ENCODE measurements around the gene SLC24A1. TPM values are rescaled to one million over a fixed set of nuclear protein-coding genes. Genes with fewer than 3 reads are reported as not detected.
A peak's percentile ranks its signal among the peaks of the same experiment; 100 is the strongest.

SLC24A1 gene
- total RNA-seq (1 to 10 TPM; 2.3 to 3.1 (median 2.5) TPM), polyA plus RNA-seq (2.4 TPM)
- long read RNA-seq, donor 1, partial matches to known transcripts = 1 of 1 reads
- long read RNA-seq, donor 1, other reads (novel, unspliced or antisense) = 0 of 1 reads
- long read RNA-seq, donor 2, partial matches to known transcripts = 1 of 1 reads
- long read RNA-seq, donor 2, other reads (novel, unspliced or antisense) = 0 of 1 reads
- long read RNA-seq, donor 3, partial matches to known transcripts = 0 of 3 reads
- long read RNA-seq, donor 3, other reads (novel, unspliced or antisense) = 1 of 3 reads
- long read RNA-seq, donor 4, partial matches to known transcripts = 0 of 1 reads
- long read RNA-seq, donor 4, other reads (novel, unspliced or antisense) = 1 of 1 reads

GRCh38 chr15:65621638-65622037 is at the start of gene SLC24A1:
Gene SLC24A1 (plus strand): TSS chr15:65621938. CDS start chr15:65624081, 2,143 bp downstream.
- intact Hi-C loops (cut with DNase I) = no loop called here
- Histone ChIP-seq H3K4me1 (ENCODE audit: control insufficient read depth, insufficient read depth, low read length) (no peaks in the 10 kb centered on the region), H3K27me3 (ENCODE audit: control insufficient read depth, insufficient read depth) (no peaks in the 10 kb centered on the region), H3K4me3 (ENCODE audit: low read length) (no peak within 1 kb of the TSS), H3K27ac (ENCODE audit: low read length) (no peak within 1 kb of the TSS), H3K9me3 (ENCODE audit: control insufficient read depth, low read length) (no peaks in the 10 kb centered on the region)
- no peak for ATAC-seq
- DNase-seq = no peak
- WGBS = 86% methylated on average over 6 of the region's 6 CpGs

GRCh38 chr15:65571971-65572370 is 49.8 kb upstream of the SLC24A1 start:
- 88% methylated on average over 2 of the region's 2 CpGs for WGBS
- no peaks in the 10 kb centered on the region for H3K27me3 ChIP-seq (ENCODE audit: control insufficient read depth, insufficient read depth)
- no peak for ATAC-seq
- H3K4me1 ChIP-seq (ENCODE audit: control insufficient read depth, insufficient read depth, low read length) = no peaks in the 10 kb centered on the region
- no peak overlapping the region for H3K4me3 ChIP-seq (ENCODE audit: low read length)
- H3K9me3 ChIP-seq (ENCODE audit: control insufficient read depth, low read length) = no peaks in the 10 kb centered on the region
- intact Hi-C loops (cut with DNase I) = no loop called here
- no peak overlapping the region for H3K27ac ChIP-seq (ENCODE audit: low read length)
- DNase-seq = no peak

- Histone ChIP-seq H3K27me3 (ENCODE audit: control insufficient read depth, insufficient read depth) (no peaks in the 10 kb centered on the region), H3K4me1 (ENCODE audit: control insufficient read depth, insufficient read depth, low read length) (no peaks in the 10 kb centered on the region), H3K4me3 (ENCODE audit: low read length) (no peak overlapping the region), H3K9me3 (ENCODE audit: control insufficient read depth, low read length) (no peaks in the 10 kb centered on the region), H3K27ac (ENCODE audit: low read length) (no peak overlapping the region)
- intact Hi-C loops (cut with DNase I) = no loop called here
- WGBS = 90% methylated on average over 1 of the region's 1 CpG
- DNase-seq = no peak
- ATAC-seq = no peak
Observed at GRCh38 chr15:65576664-65577063, 45.1 kb upstream of the SLC24A1 start.

GRCh38 chr15:65577129-65577996 is 44.4 kb upstream of the SLC24A1 start:
- Histone ChIP-seq H3K9me3 (ENCODE audit: control insufficient read depth, low read length) (no peaks in the 10 kb centered on the region), H3K4me1 (ENCODE audit: control insufficient read depth, insufficient read depth, low read length) (no peaks in the 10 kb centered on the region), H3K27ac (ENCODE audit: low read length) (no peak overlapping the region), H3K4me3 (ENCODE audit: low read length) (no peak overlapping the region), H3K27me3 (ENCODE audit: control insufficient read depth, insufficient read depth) (no peaks in the 10 kb centered on the region)
- ATAC-seq (no peak), DNase-seq (no peak)
- 76% methylated on average over 6 of the region's 6 CpGs for WGBS
- intact Hi-C loops (cut with DNase I) = no loop called here

- peak in 1 of 2 donors; percentile 24 for ATAC-seq
- H3K9me3 ChIP-seq (ENCODE audit: control insufficient read depth, low read length) = no peaks in the 10 kb centered on the region
- no peaks in the 10 kb centered on the region for H3K4me1 ChIP-seq (ENCODE audit: control insufficient read depth, insufficient read depth, low read length)
- intact Hi-C loops (cut with DNase I) = no loop called here
- H3K27me3 ChIP-seq (ENCODE audit: control insufficient read depth, insufficient read depth) = no peaks in the 10 kb centered on the region
- no peak for DNase-seq
- H3K27ac ChIP-seq (ENCODE audit: low read length) = no peak overlapping the region
- no peak overlapping the region for H3K4me3 ChIP-seq (ENCODE audit: low read length)
- 68% methylated on average over 8 of the region's 8 CpGs for WGBS
Observed at GRCh38 chr15:65578904-65579728, 42.6 kb upstream of the SLC24A1 start.

GRCh38 chr15:65579762-65580161 is 42.0 kb upstream of the SLC24A1 start:
- no peak for DNase-seq
- H3K9me3 ChIP-seq (ENCODE audit: control insufficient read depth, low read length) = no peaks in the 10 kb centered on the region
- no peaks in the 10 kb centered on the region for H3K27me3 ChIP-seq (ENCODE audit: control insufficient read depth, insufficient read depth)
- H3K27ac ChIP-seq (ENCODE audit: low read length) = no peak overlapping the region
- WGBS = 81% methylated on average over 3 of the region's 3 CpGs
- no peak overlapping the region for H3K4me3 ChIP-seq (ENCODE audit: low read length)
- intact Hi-C loops (cut with DNase I) = no loop called here
- no peaks in the 10 kb centered on the region for H3K4me1 ChIP-seq (ENCODE audit: control insufficient read depth, insufficient read depth, low read length)
- ATAC-seq = no peak

- H3K27ac ChIP-seq (ENCODE audit: low read length) = no peak overlapping the region
- H3K9me3 ChIP-seq (ENCODE audit: control insufficient read depth, low read length) = no peaks in the 10 kb centered on the region
- H3K4me3 ChIP-seq (ENCODE audit: low read length) = no peak overlapping the region
- no peak for DNase-seq
- no peaks in the 10 kb centered on the region for H3K4me1 ChIP-seq (ENCODE audit: control insufficient read depth, insufficient read depth, low read length)
- intact Hi-C loops (cut with DNase I) = no loop called here
- no peaks in the 10 kb centered on the region for H3K27me3 ChIP-seq (ENCODE audit: control insufficient read depth, insufficient read depth)
- no peak for ATAC-seq
Observed at GRCh38 chr15:65580287-65580686, 41.5 kb upstream of the SLC24A1 start.

- DNase-seq (no peak), ATAC-seq (no peak)
- intact Hi-C loops (cut with DNase I) = no loop called here
- H3K27ac ChIP-seq (ENCODE audit: low read length) = no peak overlapping the region
- no peaks in the 10 kb centered on the region for H3K9me3 ChIP-seq (ENCODE audit: control insufficient read depth, low read length)
- H3K27me3 ChIP-seq (ENCODE audit: control insufficient read depth, insufficient read depth) = no peaks in the 10 kb centered on the region
- 34% methylated on average over 1 of the region's 1 CpG for WGBS
- H3K4me3 ChIP-seq (ENCODE audit: low read length) = no peak overlapping the region
- H3K4me1 ChIP-seq (ENCODE audit: control insufficient read depth, insufficient read depth, low read length) = no peaks in the 10 kb centered on the region
Observed at GRCh38 chr15:65583701-65584100, 38.0 kb upstream of the SLC24A1 start.

GRCh38 chr15:65584241-65584640 is 37.5 kb upstream of the SLC24A1 start:
- H3K27ac ChIP-seq (ENCODE audit: low read length) = no peak overlapping the region

GRCh38 chr15:65587094-65587493 is 34.6 kb upstream of the SLC24A1 start:
- no peak for DNase-seq
- intact Hi-C loops (cut with DNase I) = no loop called here
- WGBS = 98% methylated on average over 1 of the region's 1 CpG
- Histone ChIP-seq H3K4me1 (ENCODE audit: control insufficient read depth, insufficient read depth, low read length) (no peaks in the 10 kb centered on the region), H3K27ac (ENCODE audit: low read length) (no peak overlapping the region), H3K27me3 (ENCODE audit: control insufficient read depth, insufficient read depth) (no peaks in the 10 kb centered on the region), H3K4me3 (ENCODE audit: low read length) (no peak overlapping the region), H3K9me3 (ENCODE audit: control insufficient read depth, low read length) (no peaks in the 10 kb centered on the region)
- ATAC-seq = no peak

More at GRCh38 chr15:65584241-65584640, 37.5 kb upstream of the SLC24A1 start:
- intact Hi-C loops (cut with DNase I) = no loop called here
- DNase-seq (no peak), ATAC-seq (no peak)
- no peak overlapping the region for H3K4me3 ChIP-seq (ENCODE audit: low read length)
- no peaks in the 10 kb centered on the region for H3K27me3 ChIP-seq (ENCODE audit: control insufficient read depth, insufficient read depth)
- no peaks in the 10 kb centered on the region for H3K4me1 ChIP-seq (ENCODE audit: control insufficient read depth, insufficient read depth, low read length)
- H3K9me3 ChIP-seq (ENCODE audit: control insufficient read depth, low read length) = no peaks in the 10 kb centered on the region

GRCh38 chr15:65595960-65596359 is 25.8 kb upstream of the SLC24A1 start:
- intact Hi-C loops (cut with DNase I) = no loop called here
- no peak for ATAC-seq
- no peak for DNase-seq
- H3K27me3 ChIP-seq (ENCODE audit: control insufficient read depth, insufficient read depth) = no peaks in the 10 kb centered on the region
- no peaks in the 10 kb centered on the region for H3K9me3 ChIP-seq (ENCODE audit: control insufficient read depth, low read length)
- no peaks in the 10 kb centered on the region for H3K4me1 ChIP-seq (ENCODE audit: control insufficient read depth, insufficient read depth, low read length)
- H3K4me3 ChIP-seq (ENCODE audit: low read length) = no peak overlapping the region
- H3K27ac ChIP-seq (ENCODE audit: low read length) = no peak overlapping the region
- 69% methylated on average over 3 of the region's 3 CpGs for WGBS
